ENCODE measurements around the gene LYZL4.
A peak's percentile ranks its signal among the peaks of the same experiment; 100 is the strongest.

LYZL4 gene

DNA sequence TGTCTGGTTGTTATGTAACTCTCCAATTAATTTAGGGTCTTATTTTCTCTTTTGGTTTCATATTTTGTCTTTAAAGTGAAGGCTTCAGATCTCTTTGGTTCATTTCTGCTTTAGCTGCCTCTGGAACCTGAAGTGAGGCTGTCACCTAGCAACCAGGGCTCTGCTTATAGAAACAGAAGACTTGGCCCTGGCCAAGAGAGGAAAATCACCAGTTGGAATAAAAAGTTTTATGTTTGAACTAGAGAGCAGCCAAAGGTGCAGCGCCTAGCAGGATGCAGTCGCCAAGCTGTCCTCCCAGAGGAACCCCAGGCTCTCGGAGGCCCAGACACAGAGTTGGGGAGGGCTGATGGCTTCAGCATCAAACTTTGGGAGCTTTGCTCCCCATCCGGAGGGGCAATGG is 41.1 kb downstream of the LYZL4 start:
- DNase-seq (ENCODE audit: low spot score) = peak; percentile 22
- TF ChIP-seq, protein P1, sequence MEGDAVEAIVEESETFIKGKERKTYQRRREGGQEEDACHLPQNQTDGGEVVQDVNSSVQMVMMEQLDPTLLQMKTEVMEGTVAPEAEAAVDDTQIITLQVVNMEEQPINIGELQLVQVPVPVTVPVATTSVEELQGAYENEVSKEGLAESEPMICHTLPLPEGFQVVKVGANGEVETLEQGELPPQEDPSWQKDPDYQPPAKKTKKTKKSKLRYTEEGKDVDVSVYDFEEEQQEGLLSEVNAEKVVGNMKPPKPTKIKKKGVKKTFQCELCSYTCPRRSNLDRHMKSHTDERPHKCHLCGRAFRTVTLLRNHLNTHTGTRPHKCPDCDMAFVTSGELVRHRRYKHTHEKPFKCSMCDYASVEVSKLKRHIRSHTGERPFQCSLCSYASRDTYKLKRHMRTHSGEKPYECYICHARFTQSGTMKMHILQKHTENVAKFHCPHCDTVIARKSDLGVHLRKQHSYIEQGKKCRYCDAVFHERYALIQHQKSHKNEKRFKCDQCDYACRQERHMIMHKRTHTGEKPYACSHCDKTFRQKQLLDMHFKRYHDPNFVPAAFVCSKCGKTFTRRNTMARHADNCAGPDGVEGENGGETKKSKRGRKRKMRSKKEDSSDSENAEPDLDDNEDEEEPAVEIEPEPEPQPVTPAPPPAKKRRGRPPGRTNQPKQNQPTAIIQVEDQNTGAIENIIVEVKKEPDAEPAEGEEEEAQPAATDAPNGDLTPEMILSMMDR (IDR thresholded peaks at IDR 0.05; ENCODE audit: extremely low read depth, missing control alignments) = no peak

DNA sequence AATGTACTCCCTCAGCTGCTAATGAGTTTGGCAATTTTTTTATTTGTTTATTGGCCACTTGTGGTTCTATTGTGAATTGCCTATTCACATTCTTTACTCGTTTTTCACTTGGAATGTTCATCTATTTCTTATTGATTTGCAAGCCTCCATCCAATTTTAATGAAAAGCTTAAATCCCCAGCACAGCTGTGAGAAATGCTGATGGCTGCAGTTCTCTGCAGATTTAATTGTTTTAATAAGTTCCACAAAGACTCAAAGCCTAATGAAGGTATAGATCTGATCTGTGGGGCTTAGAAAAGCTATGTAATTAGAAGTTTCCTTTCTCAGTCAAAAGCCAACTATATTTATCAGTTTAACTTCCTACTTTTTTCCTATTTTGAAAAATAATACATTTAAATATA is 41.5 kb downstream of the LYZL4 start:
- TF ChIP-seq, protein P1 (IDR thresholded peaks at IDR 0.05; ENCODE audit: extremely low read depth, missing control alignments) = no peak
- no peak for DNase-seq (ENCODE audit: low spot score)

DNA sequence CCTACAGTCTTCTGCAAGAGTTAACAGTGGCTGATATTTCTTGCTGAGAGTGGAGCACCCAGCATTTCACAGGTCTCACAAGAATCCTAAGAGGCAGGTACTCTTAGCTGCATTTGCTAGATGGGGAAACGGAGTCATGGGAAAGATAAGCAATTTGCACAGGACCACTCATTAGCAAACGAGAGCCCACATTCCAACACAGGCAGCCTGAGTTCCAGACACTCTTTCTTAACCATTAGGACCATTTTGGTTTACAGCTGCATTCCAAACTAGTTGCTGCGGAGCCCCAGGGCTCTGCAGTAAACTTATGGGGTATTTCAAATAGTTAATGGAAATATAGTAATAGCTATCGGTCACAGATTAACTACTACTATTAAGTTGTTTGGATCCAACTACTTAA is 42.5 kb downstream of the LYZL4 start:
- no peak for DNase-seq (ENCODE audit: low spot score)
- TF ChIP-seq, protein P1 (IDR thresholded peaks at IDR 0.05; ENCODE audit: extremely low read depth, missing control alignments) = no peak

DNA sequence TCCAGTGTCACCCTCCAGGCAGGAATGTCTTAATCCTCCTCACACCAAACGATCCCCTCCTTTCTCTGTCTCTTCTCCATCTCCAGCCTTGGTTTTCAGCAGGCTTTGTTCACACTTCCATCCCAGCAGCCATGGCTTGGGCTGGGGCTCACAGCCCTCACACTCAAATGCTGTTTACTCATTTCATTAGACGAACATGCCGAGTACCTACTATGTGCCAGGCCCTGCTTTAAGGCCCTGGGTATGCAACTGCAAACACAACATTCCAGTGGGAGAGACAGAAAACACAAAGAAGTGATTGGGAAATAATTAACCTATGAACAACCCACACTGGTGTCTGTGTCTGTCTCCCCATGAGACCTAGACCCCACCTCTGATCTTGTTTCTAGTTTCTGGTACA is 43.9 kb downstream of the LYZL4 start:
- no peak for DNase-seq (ENCODE audit: low spot score)
- TF ChIP-seq, protein P1 (IDR thresholded peaks at IDR 0.05; ENCODE audit: extremely low read depth, missing control alignments) = no peak

DNA sequence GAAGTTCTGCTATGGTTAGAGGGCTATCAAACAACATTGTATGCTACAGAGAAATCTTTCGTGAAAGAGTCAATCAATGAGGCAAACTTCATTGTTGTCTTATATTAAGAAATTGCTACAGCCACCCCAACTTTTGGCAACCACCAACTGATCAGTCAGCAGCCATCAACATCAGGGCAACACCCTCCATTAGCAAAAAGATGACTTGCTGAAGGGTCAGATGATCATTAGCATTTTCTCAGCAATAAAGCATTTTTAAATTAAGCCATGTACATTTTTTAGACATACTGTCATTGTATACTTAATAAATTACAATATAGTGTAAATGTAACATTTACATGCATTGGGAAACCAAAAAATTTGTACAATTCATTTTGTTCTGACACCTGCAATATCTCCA is 53.1 kb downstream of the LYZL4 start:
- DNase-seq (ENCODE audit: low spot score) = no peak
- TF ChIP-seq, protein P1 (IDR thresholded peaks at IDR 0.05; ENCODE audit: extremely low read depth, missing control alignments) = no peak

DNA sequence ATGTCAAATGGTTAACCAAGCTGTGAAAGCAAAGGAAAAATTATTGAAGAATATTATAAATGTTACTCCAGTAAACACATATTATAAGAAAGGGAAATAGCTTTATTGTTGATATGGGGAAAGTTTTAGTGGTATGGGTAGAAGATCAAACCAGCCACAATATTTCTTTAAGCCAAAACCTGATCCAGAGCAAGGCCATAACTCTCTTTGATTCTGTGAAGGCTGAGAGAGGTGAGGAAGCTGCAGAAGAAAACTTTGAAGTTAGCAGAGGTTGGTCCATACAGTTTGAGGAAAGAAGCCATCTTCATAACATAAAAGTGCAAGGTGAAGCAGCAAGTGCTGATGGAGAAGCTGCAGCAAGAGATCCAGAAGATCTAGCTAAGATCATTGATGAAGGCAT is 54.8 kb downstream of the LYZL4 start:
- TF ChIP-seq, protein P1 (IDR thresholded peaks at IDR 0.05; ENCODE audit: extremely low read depth, missing control alignments) = no peak
- no peak for DNase-seq (ENCODE audit: low spot score)

DNA sequence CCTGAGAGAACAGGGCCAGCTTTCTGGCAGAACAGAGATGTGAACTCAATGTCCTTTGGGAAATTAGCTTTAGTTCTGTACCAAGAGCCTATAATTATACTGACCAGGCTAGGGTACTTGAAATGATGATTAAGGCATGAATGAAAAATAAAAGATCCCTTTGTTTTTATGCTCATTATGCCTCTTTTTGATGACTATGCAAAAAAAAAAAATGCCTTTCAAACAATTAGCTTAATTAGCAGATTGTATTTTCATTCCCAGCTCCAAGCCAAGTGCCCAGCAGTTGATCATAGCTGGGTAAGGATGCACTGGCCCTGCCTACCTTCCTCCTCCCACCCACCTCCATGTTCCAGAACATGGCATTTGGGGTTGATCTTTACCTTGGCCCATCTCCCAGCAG is 56.8 kb downstream of the LYZL4 start:
- TF ChIP-seq, protein P1 (IDR thresholded peaks at IDR 0.05; ENCODE audit: extremely low read depth, missing control alignments) = no peak
- DNase-seq (ENCODE audit: low spot score) = no peak
